DOHH2 (cell line): ENCODE results near the gene RASSF10.

ENCODE experiments used
- H3F3A ChIP-seq: fragments of 200-600 bp; sonication (generic), shearing (Covaris generic); 2 replicates; pipeline ENCODE4 v1.6.0; 2016; ENCODE audit warnings: antibody characterized with exemption, mild to moderate bottlenecking; ENCODE audit not compliant: control insufficient read depth, insufficient read depth
- H3K27ac ChIP-seq: fragments of 200-600 bp; sonication (generic); 2 replicates; pipeline ENCODE4 v1.5.1; 2014; ENCODE audit warnings: low read depth, mild to moderate bottlenecking, low read length, moderate library complexity
- H3K27me3 ChIP-seq: fragments of 200-600 bp; sonication (generic); 2 replicates; pipeline ENCODE4 v1.6.1; 2014; ENCODE audit warnings: mild to moderate bottlenecking, low read length, mixed read lengths; ENCODE audit not compliant: control insufficient read depth
- H3K36me3 ChIP-seq: fragments of 200-600 bp; sonication (generic); 2 replicates; pipeline ENCODE4 v1.6.1; 2014; ENCODE audit warnings: mild to moderate bottlenecking, low read length, moderate library complexity, mixed read lengths; ENCODE audit not compliant: control insufficient read depth
- H3K4me1 ChIP-seq: fragments of 200-600 bp; sonication (generic); 2 replicates; pipeline ENCODE4 v1.6.1; 2014; ENCODE audit warnings: mild to moderate bottlenecking, low read length, mixed read lengths; ENCODE audit not compliant: control insufficient read depth
- H3K4me2 ChIP-seq: fragments of 200-600 bp; sonication (generic); 2 replicates; pipeline ENCODE4 v1.6.0; 2014; ENCODE audit warnings: mild to moderate bottlenecking, low read length, moderate library complexity
- H3K4me3 ChIP-seq: fragments of 200-600 bp; sonication (generic); 2 replicates; pipeline ENCODE4 v1.5.1; 2014; ENCODE audit warnings: mild to moderate bottlenecking, low read length, mixed read lengths
- H3K79me2 ChIP-seq: fragments of 200-600 bp; sonication (generic); 2 replicates; pipeline ENCODE4 v1.6.1; 2014; ENCODE audit warnings: mild to moderate bottlenecking, low read length, mixed read lengths; ENCODE audit not compliant: control insufficient read depth
- H3K9me2 ChIP-seq: fragments of 200-600 bp; sonication (generic); replicated peaks from 2 replicates; pipeline ENCODE4 v1.6.1; 2014; ENCODE audit warnings: mild to moderate bottlenecking, low read length, mixed read lengths; ENCODE audit not compliant: control insufficient read depth
- H3K9me3 ChIP-seq: fragments of 200-600 bp; sonication (generic); 2 replicates; pipeline ENCODE4 v1.6.1; 2014; ENCODE audit warnings: antibody characterized with exemption, low read length, mixed read lengths; ENCODE audit not compliant: control insufficient read depth, insufficient read depth
- H4K20me1 ChIP-seq: fragments of 200-600 bp; sonication (generic); 2 replicates; pipeline ENCODE4 v1.6.0; 2014; ENCODE audit warnings: low read depth, mild to moderate bottlenecking, antibody characterized with exemption, low read length, moderate library complexity; ENCODE audit not compliant: control insufficient read depth, insufficient read depth
- EZH2phosphoT487 ChIP-seq: fragments of 200-600 bp; sonication (generic); IDR thresholded peaks from 2 replicates; pipeline ENCODE4 v1.6.1; 2017; ENCODE audit warnings: borderline replicate concordance, mild to moderate bottlenecking, antibody characterized with exemption, low read length, moderate library complexity, mixed read lengths
- TF ChIP-seq, protein P1 (sequence below): fragments of 200-600 bp; sonication (generic); IDR thresholded peaks from one replicate; pipeline ENCODE4 v1.5.1; 2014; ENCODE audit warnings: antibody characterized with exemption, mild to moderate bottlenecking, low read depth, low read length; ENCODE audit not compliant: poor library complexity, severe bottlenecking

The RASSF10 gene

DNA sequence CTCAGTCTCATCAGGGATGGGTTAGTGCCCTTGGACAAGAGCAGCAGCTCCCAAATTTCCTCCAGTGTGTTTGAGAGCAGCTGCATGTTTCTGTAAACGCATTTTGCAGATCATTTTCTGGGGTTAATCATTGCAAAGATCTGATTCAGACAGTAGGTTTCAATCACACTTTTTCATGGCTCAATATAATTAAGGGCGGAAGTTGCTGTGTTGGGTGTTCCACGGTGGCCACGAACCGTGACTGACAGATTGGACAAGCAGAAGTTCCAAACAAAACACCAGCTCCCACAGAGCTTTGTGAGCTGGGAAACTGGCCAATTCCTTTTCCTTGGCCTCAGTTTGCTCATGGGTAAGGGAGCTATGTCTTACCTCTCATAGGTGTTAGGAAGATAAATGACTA lies 8.4 kb upstream of the RASSF10 start:
- Histone ChIP-seq H3K9me2 (no peaks in the 10 kb centered on the region), H3K9me3 (no peaks in the 10 kb centered on the region), H3K79me2 (no peaks in the 10 kb centered on the region), H3K4me3 (no peak overlapping the region), H3K4me1 (no peaks in the 10 kb centered on the region), H4K20me1 (no peaks in the 10 kb centered on the region), H3K27me3 (no peaks in the 10 kb centered on the region), H3K4me2 (no peak overlapping the region), H3K27ac (no peak overlapping the region), H3F3A (no peaks in the 10 kb centered on the region), H3K36me3 (no peaks in the 10 kb centered on the region)
- TF ChIP-seq, protein P1, sequence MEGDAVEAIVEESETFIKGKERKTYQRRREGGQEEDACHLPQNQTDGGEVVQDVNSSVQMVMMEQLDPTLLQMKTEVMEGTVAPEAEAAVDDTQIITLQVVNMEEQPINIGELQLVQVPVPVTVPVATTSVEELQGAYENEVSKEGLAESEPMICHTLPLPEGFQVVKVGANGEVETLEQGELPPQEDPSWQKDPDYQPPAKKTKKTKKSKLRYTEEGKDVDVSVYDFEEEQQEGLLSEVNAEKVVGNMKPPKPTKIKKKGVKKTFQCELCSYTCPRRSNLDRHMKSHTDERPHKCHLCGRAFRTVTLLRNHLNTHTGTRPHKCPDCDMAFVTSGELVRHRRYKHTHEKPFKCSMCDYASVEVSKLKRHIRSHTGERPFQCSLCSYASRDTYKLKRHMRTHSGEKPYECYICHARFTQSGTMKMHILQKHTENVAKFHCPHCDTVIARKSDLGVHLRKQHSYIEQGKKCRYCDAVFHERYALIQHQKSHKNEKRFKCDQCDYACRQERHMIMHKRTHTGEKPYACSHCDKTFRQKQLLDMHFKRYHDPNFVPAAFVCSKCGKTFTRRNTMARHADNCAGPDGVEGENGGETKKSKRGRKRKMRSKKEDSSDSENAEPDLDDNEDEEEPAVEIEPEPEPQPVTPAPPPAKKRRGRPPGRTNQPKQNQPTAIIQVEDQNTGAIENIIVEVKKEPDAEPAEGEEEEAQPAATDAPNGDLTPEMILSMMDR = no peak
- TF ChIP-seq EZH2phosphoT487 = no peak

DNA sequence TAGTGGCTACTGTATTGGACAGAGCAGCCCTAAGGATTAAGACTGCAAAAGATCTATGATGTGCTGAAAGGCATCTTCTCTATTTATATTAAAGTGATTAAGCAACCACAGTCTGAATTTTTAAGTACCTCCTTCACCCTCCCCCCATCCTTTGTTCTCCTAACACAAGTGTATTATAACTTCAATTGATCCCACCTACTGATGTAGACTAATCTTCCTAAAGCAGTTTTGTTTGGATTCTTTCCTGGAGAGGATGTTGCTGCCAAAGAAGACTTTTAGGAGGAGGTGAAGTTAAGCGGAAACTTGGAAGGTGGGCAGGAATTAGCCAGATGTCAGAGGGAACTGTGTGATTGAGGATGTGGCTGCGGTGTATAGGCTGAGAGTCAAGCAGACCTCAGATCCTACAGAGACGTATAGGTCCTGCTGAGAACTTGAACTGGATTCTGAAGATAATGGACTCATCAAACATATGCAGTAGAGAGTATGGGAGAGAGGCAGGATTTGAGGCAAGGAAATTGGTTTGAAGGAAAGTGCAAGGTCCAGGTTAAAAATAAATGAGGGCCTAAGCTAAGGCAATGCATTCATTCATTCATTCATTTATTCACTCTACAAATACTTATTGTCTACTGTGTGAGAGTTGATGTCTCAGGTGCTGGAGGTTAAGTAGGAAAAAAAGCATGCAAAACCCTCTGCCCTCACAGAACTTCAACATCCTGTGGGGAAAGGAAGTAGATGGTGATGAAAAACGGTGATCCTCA lies 5.2 kb upstream of the RASSF10 start:
- no peaks in the 10 kb centered on the region for H3F3A ChIP-seq
- peaks cover 7% of the 10 kb centered on the region; the same call in 1 of the 2 replicates for H3K9me3 ChIP-seq
- no peaks in the 10 kb centered on the region for H4K20me1 ChIP-seq
- H3K79me2 ChIP-seq = no peaks in the 10 kb centered on the region
- H3K4me1 ChIP-seq = no peaks in the 10 kb centered on the region
- H3K9me2 ChIP-seq = no peaks in the 10 kb centered on the region
- TF ChIP-seq EZH2phosphoT487 = no peak
- TF ChIP-seq, protein P1 = no peak
- no peaks in the 10 kb centered on the region for H3K27me3 ChIP-seq
- no peak overlapping the region for H3K27ac ChIP-seq
- H3K4me3 ChIP-seq = no peak overlapping the region
- H3K4me2 ChIP-seq = no peak overlapping the region
- no peaks in the 10 kb centered on the region for H3K36me3 ChIP-seq

DNA sequence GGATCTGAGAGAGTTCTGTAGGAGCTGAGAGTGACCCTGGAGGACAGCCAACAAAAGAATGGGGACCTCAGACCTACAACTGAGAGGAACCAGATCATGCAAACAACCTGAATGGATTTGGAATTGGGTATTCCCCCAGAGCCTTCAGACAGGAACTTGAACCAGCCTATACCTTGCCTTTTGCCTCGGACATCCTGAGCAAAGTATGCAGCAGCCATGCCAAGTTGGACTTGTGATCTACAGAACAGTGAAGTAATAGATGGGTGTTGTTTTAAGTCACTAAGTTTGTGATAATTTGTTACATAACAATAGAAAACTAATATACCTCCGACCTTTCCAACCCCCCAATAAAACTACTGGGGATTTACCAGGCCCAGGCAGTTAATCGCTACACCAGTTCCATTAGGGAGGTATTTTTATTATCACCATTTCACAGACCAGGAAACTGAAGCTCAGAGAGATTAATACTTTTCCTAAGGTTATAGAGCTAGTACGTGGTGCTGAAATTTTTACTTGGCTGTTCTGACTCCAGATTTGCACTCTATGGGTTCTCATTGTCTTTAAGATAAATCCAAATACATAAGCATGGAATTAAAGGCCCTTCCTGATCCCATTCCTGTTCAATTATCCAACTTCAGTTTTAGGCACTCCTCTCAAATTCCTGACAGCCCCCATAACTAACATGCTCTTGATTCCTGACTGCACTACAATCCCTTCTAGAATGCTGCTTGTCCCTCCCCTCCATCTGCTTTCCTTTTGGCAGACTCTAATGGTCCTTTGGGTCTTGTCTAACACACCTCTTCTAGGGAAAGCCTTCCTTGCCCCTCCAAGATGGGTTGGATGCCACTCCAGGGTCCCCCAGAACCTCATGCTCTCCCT lies 1.7 kb upstream of the RASSF10 start:
- H3K9me3 ChIP-seq = peaks cover 12% of the 10 kb centered on the region; the same call in 1 of the 2 replicates
- no peak overlapping the region for H3K27ac ChIP-seq
- no peak for TF ChIP-seq EZH2phosphoT487
- TF ChIP-seq, protein P1 = no peak
- H3K4me2 ChIP-seq = no peak overlapping the region
- no peak overlapping the region for H3K4me3 ChIP-seq
- no peaks in the 10 kb centered on the region for H3K79me2 ChIP-seq
- H3K4me1 ChIP-seq = no peaks in the 10 kb centered on the region
- H4K20me1 ChIP-seq = no peaks in the 10 kb centered on the region
- H3K27me3 ChIP-seq = no peaks in the 10 kb centered on the region
- H3K36me3 ChIP-seq = no peaks in the 10 kb centered on the region
- no peaks in the 10 kb centered on the region for H3F3A ChIP-seq
- no peaks in the 10 kb centered on the region for H3K9me2 ChIP-seq
